K562 (cell line): ENCODE measurements around the gene CAPN2. TPM values are rescaled to one million over a fixed set of nuclear protein-coding genes. Genes with fewer than 3 reads are reported as not detected.

Experiments
- ARNT ChIP-seq, 2 experiments: fragments of 450-650 bp; IDR thresholded peaks; 2 replicates each; pipeline ENCODE4 v1.6.1; 2016; ENCODE audit warnings: mild to moderate bottlenecking in 1 of 2
- BDP1 ChIP-seq: IDR thresholded peaks from 3 replicates; pipeline ENCODE4 v1.6.1; 2011; ENCODE audit not compliant: insufficient read length, insufficient read depth
- CEBPG ChIP-seq, 3 experiments: fragments of 200-800 bp in 1 of 3; sonication (Bioruptor generic) in 1 of 3; sonication (generic) in 1 of 3; formaldehyde crosslinking in 1 of 3; IDR thresholded peaks in 2 of 3; conservative IDR thresholded peaks in 1 of 3; 2 replicates each; pipeline versions ENCODE4 v1.6.1 to v1.8.0; 2016 to 2022; ENCODE audit warnings: missing compliant biosample characterization in 2 of 3, missing genetic modification characterization in 2 of 3, mild to moderate bottlenecking in 1 of 3, missing genetic modification reagents in 1 of 3
- DMBX1 ChIP-seq: fragments of 250-450 bp; sonication (Bioruptor Pico); IDR thresholded peaks from 2 replicates; pipeline ENCODE4 v1.8.0; 2022; ENCODE audit warnings: inconsistent platforms, mild to moderate bottlenecking, moderate library complexity, borderline replicate concordance
- MEIS2 ChIP-seq: fragments of 450-650 bp; IDR thresholded peaks from 2 replicates; pipeline ENCODE4 v1.6.1; 2014; ENCODE audit warnings: mild to moderate bottlenecking; ENCODE audit not compliant: partially characterized antibody
- MYC ChIP-seq, 2 experiments: fragments of 250-450 bp in 1 of 2; sonication (Bioruptor Pico) in 1 of 2; IDR thresholded peaks; 2 replicates each; pipeline versions ENCODE4 v1.5.1 to v1.6.1; 2012 to 2021; ENCODE audit warnings: low read depth in 2 of 2, borderline replicate concordance in 1 of 2, improper control_type of control experiment in 1 of 2, low read length in 1 of 2, mild to moderate bottlenecking in 1 of 2, moderate library complexity in 1 of 2
- NFE2L1 ChIP-seq: fragments of 450-650 bp; IDR thresholded peaks from 2 replicates; pipeline ENCODE4 v1.6.1; 2016; ENCODE audit warnings: missing genetic modification characterization, low read depth, mild to moderate bottlenecking, missing compliant biosample characterization, moderate library complexity, borderline replicate concordance
- NFXL1 ChIP-seq: fragments of 450-650 bp; formaldehyde crosslinking; IDR thresholded peaks from 2 replicates; pipeline ENCODE4 v1.4.0; 2021; ENCODE audit warnings: mild to moderate bottlenecking
- NR3C1 ChIP-seq: sonication (generic); formaldehyde crosslinking; IDR thresholded peaks from 2 replicates; pipeline ENCODE4 v1.8.1; 2022; ENCODE audit warnings: missing genetic modification reagents
- NRF1 ChIP-seq, 2 experiments: fragments of 450-650 bp; IDR thresholded peaks in 1 of 2; conservative IDR thresholded peaks in 1 of 2; 2 replicates each; pipeline ENCODE4 v1.6.1; 2014; ENCODE audit warnings: mild to moderate bottlenecking in 2 of 2
- PURB ChIP-seq: sonication (generic); formaldehyde crosslinking; IDR thresholded peaks from 2 replicates; pipeline ENCODE4 v1.9.0; 2021; ENCODE audit warnings: low read depth, mild to moderate bottlenecking, missing genetic modification reagents
- RBM22 ChIP-seq: fragments of 200-400 bp; formaldehyde crosslinking; IDR thresholded peaks from 2 replicates; pipeline ENCODE4 v1.6.1; 2018; ENCODE audit warnings: low read length, low read depth; ENCODE audit not compliant: poor library complexity, severe bottlenecking
- RCOR1 ChIP-seq, 2 experiments: IDR thresholded peaks; 2 replicates each; pipeline ENCODE4 v1.6.1; 2012; ENCODE audit warnings: low read depth in 2 of 2, low read length in 2 of 2, borderline replicate concordance in 1 of 2, improper control_type of control experiment in 1 of 2
- SRF ChIP-seq, 2 experiments: fragments of 250-450, 450-650 bp in 1 of 2; sonication (Bioruptor Pico) in 1 of 2; sonication (generic) in 1 of 2; formaldehyde crosslinking; IDR thresholded peaks; 2 replicates each; pipeline versions ENCODE4 v1.5.0 to v1.5.1; 2020 to 2022; ENCODE audit warnings: mild to moderate bottlenecking in 1 of 2, missing genetic modification reagents in 1 of 2
- TOE1 ChIP-seq, 2 experiments: fragments of 450-650 bp in 1 of 2; sonication (generic) in 1 of 2; formaldehyde crosslinking in 1 of 2; IDR thresholded peaks; 2 replicates each; pipeline versions ENCODE4 v1.7.1 to v1.8.0; 2016 to 2022; ENCODE audit warnings: borderline replicate concordance in 2 of 2, mild to moderate bottlenecking in 2 of 2, antibody characterized with exemption in 1 of 2, inconsistent platforms in 1 of 2, low read depth in 1 of 2, missing genetic modification reagents in 1 of 2, moderate library complexity in 1 of 2
- ZFP1 ChIP-seq: fragments of 450-650 bp; formaldehyde crosslinking; IDR thresholded peaks from 2 replicates; pipeline ENCODE4 v1.4.0; 2020; ENCODE audit warnings: mild to moderate bottlenecking, mixed read lengths
- ZKSCAN3 ChIP-seq: fragments of 250-450 bp; sonication (Bioruptor Pico); IDR thresholded peaks from 2 replicates; pipeline ENCODE4 v1.4.0; 2020
- ZNF282 ChIP-seq: sonication (generic); formaldehyde crosslinking; IDR thresholded peaks from 2 replicates; pipeline ENCODE4 v1.8.1; 2023; ENCODE audit warnings: missing genetic modification reagents
- polyA plus RNA-seq, 8 experiments: library from polyadenylated mRNA; depleted of rRNA in 4 of 8; stranded (reverse) in 5 of 8; unstranded in 3 of 8; fragments of >200 nt; fragmentation: Nextera tagmentation in 2 of 8; fragmentation: Illumina TruSeq in 1 of 8; extraction: Ambion mirVana in 2 of 8; extraction: Trizol in 1 of 8; gene quantifications; 2 replicates each; pipeline versions ENCODE4 v1.2.1 to v1.2.3, GENCODE V29; 2011 to 2014; ENCODE audit warnings: inconsistent platforms in 1 of 8, missing spikeins in 1 of 8
- total RNA-seq, 7 experiments: library from RNA; depleted of rRNA in 6 of 7; stranded (reverse); fragments of >200 nt in 6 of 7; fragmentation: Illumina TruSeq in 2 of 7; extraction: Trizol in 2 of 7; gene quantifications; 2 replicates each; pipeline versions ENCODE4 v1.2.1 to v1.2.3, GENCODE V29; 2011 to 2021; ENCODE audit warnings: low replicate concordance in 1 of 7
- TF ChIP-seq, protein P1 (sequence below): fragments of 450-650 bp; formaldehyde crosslinking; IDR thresholded peaks from 2 replicates; pipeline ENCODE4 v1.4.0; 2020; ENCODE audit warnings: mild to moderate bottlenecking, mixed read lengths
- TF ChIP-seq, protein P2 (sequence below): fragments of 450-650 bp; formaldehyde crosslinking; IDR thresholded peaks from 2 replicates; pipeline ENCODE4 v1.4.0; 2022; ENCODE audit warnings: missing genetic modification characterization
- TF ChIP-seq, protein P3 (sequence below), 2 experiments: fragments of 200-800 bp in 1 of 2; sonication (Bioruptor generic) in 1 of 2; sonication (generic) in 1 of 2; formaldehyde crosslinking in 1 of 2; IDR thresholded peaks in 1 of 2; conservative IDR thresholded peaks in 1 of 2; 2 replicates each; pipeline versions ENCODE4 v1.5.0 to v1.6.1; 2016 to 2020; ENCODE audit warnings: missing compliant biosample characterization in 1 of 2, missing genetic modification characterization in 1 of 2, missing genetic modification reagents in 1 of 2

The CAPN2 gene
- total and polyA plus RNA-seq, 9 of the 15 experiments (the other 6 are each of a cell fraction or from before 2014, with no cell fraction given), result 24.6 to 157 (median 101) TPM

DNA sequence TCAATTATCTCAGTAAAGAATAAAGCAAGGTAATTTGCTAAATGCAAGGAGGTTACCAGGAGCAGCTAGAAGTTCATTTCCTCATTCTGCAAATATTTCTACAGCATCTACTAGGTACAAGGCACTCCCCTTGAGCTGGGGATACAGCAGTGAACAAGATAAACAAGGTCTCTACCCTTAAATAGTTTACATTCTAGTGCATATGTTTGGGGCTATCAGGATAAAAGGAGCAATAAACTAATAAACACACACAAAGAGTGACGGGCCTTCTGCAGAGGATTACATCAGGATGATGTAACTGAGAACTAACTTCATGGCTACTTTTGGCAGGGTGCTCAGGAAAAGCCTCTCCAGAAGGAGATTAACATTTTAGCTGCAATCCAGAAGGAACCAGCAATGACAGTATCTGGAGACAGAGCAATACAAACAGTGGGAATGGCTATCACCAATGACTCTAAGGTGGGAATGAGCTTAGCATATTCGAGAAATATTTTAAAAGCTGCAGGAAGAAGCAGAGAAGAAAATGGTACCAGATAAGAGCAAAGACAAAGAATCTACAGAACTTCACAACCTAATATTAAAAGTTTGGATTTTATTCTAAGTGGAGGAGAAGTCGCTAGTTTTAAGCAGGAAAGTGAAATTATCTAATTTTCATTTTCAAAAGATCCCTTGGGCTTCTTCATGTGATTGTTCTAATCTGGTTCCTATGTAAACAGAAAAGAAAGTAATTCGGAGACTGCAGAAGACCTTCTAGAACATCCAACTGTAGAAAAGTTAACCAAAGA is 107.6 kb downstream of the CAPN2 start (continued):
- TF ChIP-seq, protein P1, sequence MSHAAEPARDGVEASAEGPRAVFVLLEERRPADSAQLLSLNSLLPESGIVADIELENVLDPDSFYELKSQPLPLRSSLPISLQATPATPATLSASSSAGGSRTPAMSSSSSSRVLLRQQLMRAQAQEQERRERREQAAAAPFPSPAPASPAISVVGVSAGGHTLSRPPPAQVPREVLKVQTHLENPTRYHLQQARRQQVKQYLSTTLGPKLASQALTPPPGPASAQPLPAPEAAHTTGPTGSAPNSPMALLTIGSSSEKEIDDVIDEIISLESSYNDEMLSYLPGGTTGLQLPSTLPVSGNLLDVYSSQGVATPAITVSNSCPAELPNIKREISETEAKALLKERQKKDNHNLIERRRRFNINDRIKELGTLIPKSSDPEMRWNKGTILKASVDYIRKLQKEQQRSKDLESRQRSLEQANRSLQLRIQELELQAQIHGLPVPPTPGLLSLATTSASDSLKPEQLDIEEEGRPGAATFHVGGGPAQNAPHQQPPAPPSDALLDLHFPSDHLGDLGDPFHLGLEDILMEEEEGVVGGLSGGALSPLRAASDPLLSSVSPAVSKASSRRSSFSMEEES (CRISPR knock-in tag), result no peak
- TF ChIP-seq NR3C1 (CRISPR knock-in tag) (no peak), RBM22 (no peak), CEBPG (CRISPR knock-in tag; IDR thresholded peaks at IDR 0.05) (peak; percentile 90), CEBPG (tag; conservative IDR thresholded peaks at IDR 0.05 in 1 of 2, IDR thresholded peaks at IDR 0.05 in 1 of 2) (peak; percentile 93 to 97), TOE1 (IDR thresholded peaks at IDR 0.05; ENCODE audit: borderline replicate concordance) (no peak), TOE1 (CRISPR knock-in tag; IDR thresholded peaks at IDR 0.05; ENCODE audit: borderline replicate concordance, low read depth) (no peak), PURB (no peak), MYC (IDR thresholded peaks at IDR 0.05; ENCODE audit: low read depth, low read length) (no peak), MYC (CRISPR knock-in tag; IDR thresholded peaks at IDR 0.05; ENCODE audit: borderline replicate concordance, low read depth) (no peak), RCOR1 (IDR thresholded peaks at IDR 0.05; ENCODE audit: borderline replicate concordance in 1 of 2, low read depth in 2 of 2, low read length in 2 of 2) (peak in 1 of 2 experiments; percentile 21; a peak in 1 of 4 replicates), ARNT (IDR thresholded peaks at IDR 0.05) (peak in 1 of 2 experiments; percentile 100; a peak in 2 of 4 replicates), NRF1 (conservative IDR thresholded peaks at IDR 0.05 in 1 of 2, IDR thresholded peaks at IDR 0.05 in 1 of 2) (peak in 1 of 2 experiments; percentile 32; a peak in 1 of 4 replicates), ZFP1 (CRISPR knock-in tag) (no peak), SRF (CRISPR knock-in tag; IDR thresholded peaks at IDR 0.05) (peak in 1 of 2 experiments; percentile 44; a peak in 1 of 4 replicates), ZKSCAN3 (no peak), ZNF282 (CRISPR knock-in tag) (no peak), MEIS2 (no peak), BDP1 (no peak), DMBX1 (CRISPR knock-in tag) (peak; percentile 74), NFE2L1 (tag) (no peak), NFXL1 (CRISPR knock-in tag) (0 out of 2 replicates have a peak, but pooled peaks have one; percentile 9)
- TF ChIP-seq, protein P2, sequence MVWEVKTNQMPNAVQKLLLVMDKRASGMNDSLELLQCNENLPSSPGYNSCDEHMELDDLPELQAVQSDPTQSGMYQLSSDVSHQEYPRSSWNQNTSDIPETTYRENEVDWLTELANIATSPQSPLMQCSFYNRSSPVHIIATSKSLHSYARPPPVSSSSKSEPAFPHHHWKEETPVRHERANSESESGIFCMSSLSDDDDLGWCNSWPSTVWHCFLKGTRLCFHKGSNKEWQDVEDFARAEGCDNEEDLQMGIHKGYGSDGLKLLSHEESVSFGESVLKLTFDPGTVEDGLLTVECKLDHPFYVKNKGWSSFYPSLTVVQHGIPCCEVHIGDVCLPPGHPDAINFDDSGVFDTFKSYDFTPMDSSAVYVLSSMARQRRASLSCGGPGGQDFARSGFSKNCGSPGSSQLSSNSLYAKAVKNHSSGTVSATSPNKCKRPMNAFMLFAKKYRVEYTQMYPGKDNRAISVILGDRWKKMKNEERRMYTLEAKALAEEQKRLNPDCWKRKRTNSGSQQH (CRISPR knock-in tag), result 0 out of 2 replicates have a peak, but pooled peaks have one; percentile 35
- TF ChIP-seq, protein P3, sequence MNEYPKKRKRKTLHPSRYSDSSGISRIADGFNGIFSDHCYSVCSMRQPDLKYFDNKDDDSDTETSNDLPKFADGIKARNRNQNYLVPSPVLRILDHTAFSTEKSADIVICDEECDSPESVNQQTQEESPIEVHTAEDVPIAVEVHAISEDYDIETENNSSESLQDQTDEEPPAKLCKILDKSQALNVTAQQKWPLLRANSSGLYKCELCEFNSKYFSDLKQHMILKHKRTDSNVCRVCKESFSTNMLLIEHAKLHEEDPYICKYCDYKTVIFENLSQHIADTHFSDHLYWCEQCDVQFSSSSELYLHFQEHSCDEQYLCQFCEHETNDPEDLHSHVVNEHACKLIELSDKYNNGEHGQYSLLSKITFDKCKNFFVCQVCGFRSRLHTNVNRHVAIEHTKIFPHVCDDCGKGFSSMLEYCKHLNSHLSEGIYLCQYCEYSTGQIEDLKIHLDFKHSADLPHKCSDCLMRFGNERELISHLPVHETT (CRISPR knock-in tag; conservative IDR thresholded peaks at IDR 0.05 in 1 of 2, IDR thresholded peaks at IDR 0.05 in 1 of 2), result no peak
